HepG2 (cell line): ENCODE measurements around the gene SEMA4C. TPM values are rescaled to one million over a fixed set of nuclear protein-coding genes. Genes with fewer than 3 reads are reported as not detected.

Experiments
- ASH2L ChIP-seq: fragments of 300-600, 200-600 bp; sonication (generic); IDR thresholded peaks from 2 replicates; pipeline ENCODE4 v1.7.0; 2017; ENCODE audit warnings: low read depth, mild to moderate bottlenecking, moderate library complexity, mixed read lengths, low read length; ENCODE audit not compliant: insufficient read length
- HIVEP1 ChIP-seq: sonication (generic); formaldehyde crosslinking; IDR thresholded peaks from 2 replicates; pipeline ENCODE4 v1.4.0; 2020; ENCODE audit warnings: mild to moderate bottlenecking, missing genetic modification reagents
- NONO ChIP-seq, 2 experiments: fragments of 450-650 bp in 1 of 2; sonication (generic) in 1 of 2; formaldehyde crosslinking in 1 of 2; IDR thresholded peaks in 1 of 2; conservative IDR thresholded peaks in 1 of 2; 2 replicates each; pipeline versions ENCODE4 v1.6.1 to v1.8.0; 2017 to 2022; ENCODE audit warnings: mild to moderate bottlenecking in 1 of 2, missing genetic modification reagents in 1 of 2, moderate library complexity in 1 of 2
- PAWR ChIP-seq: sonication (generic); formaldehyde crosslinking; IDR thresholded peaks from 2 replicates; pipeline ENCODE4 v1.4.0; 2020; ENCODE audit warnings: missing genetic modification reagents, mild to moderate bottlenecking, borderline replicate concordance
- PITX1 ChIP-seq: sonication (generic); formaldehyde crosslinking; IDR thresholded peaks from 2 replicates; pipeline ENCODE4 v1.5.1; 2020; ENCODE audit warnings: mild to moderate bottlenecking, missing genetic modification reagents
- SPEN ChIP-seq: sonication (generic); formaldehyde crosslinking; IDR thresholded peaks from 2 replicates; pipeline ENCODE4 v1.5.1; 2020; ENCODE audit warnings: low read depth, mild to moderate bottlenecking, missing genetic modification reagents
- XBP1 ChIP-seq: sonication (generic); formaldehyde crosslinking; IDR thresholded peaks from 2 replicates; pipeline ENCODE4 v1.5.0; 2020; ENCODE audit warnings: missing genetic modification reagents
- ZNF34 ChIP-seq: sonication (generic); formaldehyde crosslinking; IDR thresholded peaks from 2 replicates; pipeline ENCODE4 v1.4.0; 2020; ENCODE audit warnings: mild to moderate bottlenecking, missing genetic modification reagents, borderline replicate concordance
- ZNF451 ChIP-seq: sonication (generic); formaldehyde crosslinking; IDR thresholded peaks from 2 replicates; pipeline ENCODE4 v1.5.0; 2020; ENCODE audit warnings: mild to moderate bottlenecking, missing genetic modification reagents
- ZNF564 ChIP-seq: sonication (generic); formaldehyde crosslinking; IDR thresholded peaks from 2 replicates; pipeline ENCODE4 v1.8.1; 2023; ENCODE audit warnings: mild to moderate bottlenecking, missing genetic modification reagents
- ZSCAN31 ChIP-seq: sonication (generic); formaldehyde crosslinking; IDR thresholded peaks from 2 replicates; pipeline ENCODE4 v1.5.0; 2020; ENCODE audit warnings: low read depth, mild to moderate bottlenecking, missing genetic modification reagents
- polyA plus RNA-seq, 8 experiments: library from polyadenylated mRNA; depleted of rRNA in 3 of 8; stranded (reverse) in 7 of 8; unstranded in 1 of 8; fragments of >200 nt; fragmentation: Illumina TruSeq in 4 of 8; extraction: Trizol in 4 of 8; gene quantifications; 2 replicates each; pipeline versions ENCODE4 v1.2.1 to v1.2.3, GENCODE V29; 2011 to 2016; ENCODE audit warnings: low read depth in 4 of 8, missing spikeins in 1 of 8, mixed read lengths in 1 of 8; ENCODE audit not compliant: insufficient read depth in 1 of 8
- total RNA-seq, 5 experiments: library from RNA; depleted of rRNA; stranded (reverse); fragments of >200 nt; fragmentation: Illumina TruSeq; extraction: Trizol; gene quantifications; 2 replicates each; pipeline ENCODE4 v1.2.3, GENCODE V29; 2016; ENCODE audit warnings: low read depth in 1 of 5
- TF ChIP-seq, protein P1 (sequence below): sonication (generic); formaldehyde crosslinking; IDR thresholded peaks from 2 replicates; pipeline ENCODE4 v1.4.0; 2020; ENCODE audit warnings: mild to moderate bottlenecking, missing genetic modification reagents
- TF ChIP-seq, protein P2 (sequence below): sonication (generic); formaldehyde crosslinking; IDR thresholded peaks from 2 replicates; pipeline ENCODE4 v1.5.0; 2020; ENCODE audit warnings: mild to moderate bottlenecking, missing genetic modification reagents
- TF ChIP-seq, protein P3 (sequence below): fragments of 450-650 bp; IDR thresholded peaks from 2 replicates; pipeline ENCODE4 v1.6.1; 2016
- TF ChIP-seq, protein P4 (sequence below): sonication (generic); formaldehyde crosslinking; IDR thresholded peaks from 2 replicates; pipeline ENCODE4 v1.8.1; 2023; ENCODE audit warnings: missing genetic modification reagents, inconsistent platforms, borderline replicate concordance
- TF ChIP-seq, protein P5 (sequence below): sonication (generic); formaldehyde crosslinking; IDR thresholded peaks from 2 replicates; pipeline ENCODE4 v1.8.0; 2022; ENCODE audit warnings: low read depth, missing genetic modification reagents
- TF ChIP-seq, protein P6 (sequence below): sonication (generic); formaldehyde crosslinking; IDR thresholded peaks from 2 replicates; pipeline ENCODE4 v1.8.1; 2023; ENCODE audit warnings: missing genetic modification reagents, mild to moderate bottlenecking, borderline replicate concordance

The SEMA4C gene
- total and polyA plus RNA-seq, 2 of the 13 experiments (the other 11 are each of a cell fraction or from before 2014, with no cell fraction given), result 25.9 to 46.6 TPM

DNA sequence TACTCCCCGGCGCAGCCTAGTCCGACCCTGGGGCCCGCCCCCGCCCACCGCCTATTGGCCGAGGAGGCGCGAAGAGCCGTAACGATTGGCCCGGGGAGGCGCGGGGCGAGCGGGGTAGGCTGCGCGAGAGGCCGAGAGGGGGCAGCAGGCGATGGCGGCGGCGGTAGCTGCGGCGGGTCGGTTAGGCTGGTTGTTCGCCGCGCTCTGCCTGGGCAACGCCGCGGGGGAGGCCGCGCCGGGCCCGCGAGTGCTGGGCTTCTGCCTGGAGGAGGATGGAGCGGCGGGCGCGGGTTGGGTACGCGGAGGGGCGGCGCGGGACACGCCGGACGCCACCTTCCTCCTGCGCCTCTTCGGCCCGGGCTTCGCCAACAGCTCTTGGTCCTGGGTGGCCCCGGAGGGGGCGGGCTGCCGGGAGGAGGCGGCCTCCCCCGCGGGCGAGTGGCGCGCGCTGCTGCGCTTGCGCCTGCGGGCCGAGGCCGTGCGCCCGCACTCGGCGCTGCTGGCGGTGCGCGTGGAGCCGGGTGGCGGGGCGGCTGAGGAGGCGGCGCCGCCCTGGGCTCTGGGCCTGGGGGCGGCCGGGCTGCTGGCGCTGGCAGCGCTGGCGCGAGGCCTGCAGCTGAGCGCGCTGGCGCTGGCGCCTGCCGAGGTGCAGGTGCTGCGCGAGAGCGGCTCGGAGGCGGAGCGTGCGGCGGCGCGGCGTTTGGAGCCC lies 53.6 kb downstream of the SEMA4C start, which contains the start of gene CNNM3 (continued):
- TF ChIP-seq ASH2L (peak; percentile 88), NONO (IDR thresholded peaks at IDR 0.05) (no peak), NONO (CRISPR knock-in tag; conservative IDR thresholded peaks at IDR 0.05) (peak; percentile 88), ZSCAN31 (CRISPR knock-in tag) (peak; percentile 80), HIVEP1 (no peak), ZNF564 (CRISPR knock-in tag) (no peak; the same call in 1 of the 2 replicates), ZNF451 (CRISPR knock-in tag) (peak; percentile 97), SPEN (peak; percentile 89), PAWR (CRISPR knock-in tag) (no peak), XBP1 (no peak), PITX1 (CRISPR knock-in tag) (no peak), ZNF34 (CRISPR knock-in tag) (peak; percentile 82; the same call in 1 of the 2 replicates)
- TF ChIP-seq, protein P1, sequence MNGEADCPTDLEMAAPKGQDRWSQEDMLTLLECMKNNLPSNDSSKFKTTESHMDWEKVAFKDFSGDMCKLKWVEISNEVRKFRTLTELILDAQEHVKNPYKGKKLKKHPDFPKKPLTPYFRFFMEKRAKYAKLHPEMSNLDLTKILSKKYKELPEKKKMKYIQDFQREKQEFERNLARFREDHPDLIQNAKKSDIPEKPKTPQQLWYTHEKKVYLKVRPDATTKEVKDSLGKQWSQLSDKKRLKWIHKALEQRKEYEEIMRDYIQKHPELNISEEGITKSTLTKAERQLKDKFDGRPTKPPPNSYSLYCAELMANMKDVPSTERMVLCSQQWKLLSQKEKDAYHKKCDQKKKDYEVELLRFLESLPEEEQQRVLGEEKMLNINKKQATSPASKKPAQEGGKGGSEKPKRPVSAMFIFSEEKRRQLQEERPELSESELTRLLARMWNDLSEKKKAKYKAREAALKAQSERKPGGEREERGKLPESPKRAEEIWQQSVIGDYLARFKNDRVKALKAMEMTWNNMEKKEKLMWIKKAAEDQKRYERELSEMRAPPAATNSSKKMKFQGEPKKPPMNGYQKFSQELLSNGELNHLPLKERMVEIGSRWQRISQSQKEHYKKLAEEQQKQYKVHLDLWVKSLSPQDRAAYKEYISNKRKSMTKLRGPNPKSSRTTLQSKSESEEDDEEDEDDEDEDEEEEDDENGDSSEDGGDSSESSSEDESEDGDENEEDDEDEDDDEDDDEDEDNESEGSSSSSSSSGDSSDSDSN (CRISPR knock-in tag), result peak; percentile 89; the same call in 1 of the 2 replicates
- TF ChIP-seq, protein P2, sequence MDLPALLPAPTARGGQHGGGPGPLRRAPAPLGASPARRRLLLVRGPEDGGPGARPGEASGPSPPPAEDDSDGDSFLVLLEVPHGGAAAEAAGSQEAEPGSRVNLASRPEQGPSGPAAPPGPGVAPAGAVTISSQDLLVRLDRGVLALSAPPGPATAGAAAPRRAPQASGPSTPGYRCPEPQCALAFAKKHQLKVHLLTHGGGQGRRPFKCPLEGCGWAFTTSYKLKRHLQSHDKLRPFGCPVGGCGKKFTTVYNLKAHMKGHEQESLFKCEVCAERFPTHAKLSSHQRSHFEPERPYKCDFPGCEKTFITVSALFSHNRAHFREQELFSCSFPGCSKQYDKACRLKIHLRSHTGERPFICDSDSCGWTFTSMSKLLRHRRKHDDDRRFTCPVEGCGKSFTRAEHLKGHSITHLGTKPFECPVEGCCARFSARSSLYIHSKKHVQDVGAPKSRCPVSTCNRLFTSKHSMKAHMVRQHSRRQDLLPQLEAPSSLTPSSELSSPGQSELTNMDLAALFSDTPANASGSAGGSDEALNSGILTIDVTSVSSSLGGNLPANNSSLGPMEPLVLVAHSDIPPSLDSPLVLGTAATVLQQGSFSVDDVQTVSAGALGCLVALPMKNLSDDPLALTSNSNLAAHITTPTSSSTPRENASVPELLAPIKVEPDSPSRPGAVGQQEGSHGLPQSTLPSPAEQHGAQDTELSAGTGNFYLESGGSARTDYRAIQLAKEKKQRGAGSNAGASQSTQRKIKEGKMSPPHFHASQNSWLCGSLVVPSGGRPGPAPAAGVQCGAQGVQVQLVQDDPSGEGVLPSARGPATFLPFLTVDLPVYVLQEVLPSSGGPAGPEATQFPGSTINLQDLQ (CRISPR knock-in tag), result peak; percentile 72
- TF ChIP-seq, protein P3, sequence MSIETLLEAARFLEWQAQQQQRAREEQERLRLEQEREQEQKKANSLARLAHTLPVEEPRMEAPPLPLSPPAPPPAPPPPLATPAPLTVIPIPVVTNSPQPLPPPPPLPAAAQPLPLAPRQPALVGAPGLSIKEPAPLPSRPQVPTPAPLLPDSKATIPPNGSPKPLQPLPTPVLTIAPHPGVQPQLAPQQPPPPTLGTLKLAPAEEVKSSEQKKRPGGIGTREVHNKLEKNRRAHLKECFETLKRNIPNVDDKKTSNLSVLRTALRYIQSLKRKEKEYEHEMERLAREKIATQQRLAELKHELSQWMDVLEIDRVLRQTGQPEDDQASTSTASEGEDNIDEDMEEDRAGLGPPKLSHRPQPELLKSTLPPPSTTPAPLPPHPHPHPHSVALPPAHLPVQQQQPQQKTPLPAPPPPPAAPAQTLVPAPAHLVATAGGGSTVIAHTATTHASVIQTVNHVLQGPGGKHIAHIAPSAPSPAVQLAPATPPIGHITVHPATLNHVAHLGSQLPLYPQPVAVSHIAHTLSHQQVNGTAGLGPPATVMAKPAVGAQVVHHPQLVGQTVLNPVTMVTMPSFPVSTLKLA, result no peak
- TF ChIP-seq, protein P4, sequence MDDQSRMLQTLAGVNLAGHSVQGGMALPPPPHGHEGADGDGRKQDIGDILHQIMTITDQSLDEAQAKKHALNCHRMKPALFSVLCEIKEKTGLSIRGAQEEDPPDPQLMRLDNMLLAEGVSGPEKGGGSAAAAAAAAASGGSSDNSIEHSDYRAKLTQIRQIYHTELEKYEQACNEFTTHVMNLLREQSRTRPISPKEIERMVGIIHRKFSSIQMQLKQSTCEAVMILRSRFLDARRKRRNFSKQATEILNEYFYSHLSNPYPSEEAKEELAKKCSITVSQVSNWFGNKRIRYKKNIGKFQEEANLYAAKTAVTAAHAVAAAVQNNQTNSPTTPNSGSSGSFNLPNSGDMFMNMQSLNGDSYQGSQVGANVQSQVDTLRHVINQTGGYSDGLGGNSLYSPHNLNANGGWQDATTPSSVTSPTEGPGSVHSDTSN (CRISPR knock-in tag), result no peak
- TF ChIP-seq, protein P5, sequence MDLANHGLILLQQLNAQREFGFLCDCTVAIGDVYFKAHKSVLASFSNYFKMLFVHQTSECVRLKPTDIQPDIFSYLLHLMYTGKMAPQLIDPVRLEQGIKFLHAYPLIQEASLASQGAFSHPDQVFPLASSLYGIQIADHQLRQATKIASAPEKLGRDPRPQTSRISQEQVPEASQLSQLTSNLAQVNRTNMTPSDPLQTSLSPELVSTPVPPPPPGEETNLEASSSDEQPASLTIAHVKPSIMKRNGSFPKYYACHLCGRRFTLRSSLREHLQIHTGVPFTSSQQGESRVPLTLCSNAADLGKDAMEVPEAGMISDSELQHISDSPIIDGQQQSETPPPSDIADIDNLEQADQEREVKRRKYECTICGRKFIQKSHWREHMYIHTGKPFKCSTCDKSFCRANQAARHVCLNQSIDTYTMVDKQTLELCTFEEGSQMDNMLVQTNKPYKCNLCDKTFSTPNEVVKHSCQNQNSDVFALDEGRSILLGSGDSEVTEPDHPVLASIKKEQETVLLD (CRISPR knock-in tag), result peak; percentile 76
- TF ChIP-seq, protein P6, sequence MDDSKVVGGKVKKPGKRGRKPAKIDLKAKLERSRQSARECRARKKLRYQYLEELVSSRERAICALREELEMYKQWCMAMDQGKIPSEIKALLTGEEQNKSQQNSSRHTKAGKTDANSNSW (CRISPR knock-in tag), result peak; percentile 32; the same call in 1 of the 2 replicates
